Heart left ventricle (tissue), 16 donors: ENCODE measurements around the gene FLNA. TPM values are rescaled to one million over a fixed set of nuclear protein-coding genes. Genes with fewer than 3 reads are reported as not detected.

Experiments
- ATAC-seq, 4 donors: fragments of 200-7000 bp; cut with Tn5 transposase; one replicate each; pipeline ENCODE4 v1.9.1; 2020 to 2022; ENCODE audit warnings: moderate library complexity in 4 of 4, mild to moderate bottlenecking in 3 of 4, moderate number of reproducible peaks in 1 of 4
- DNase-seq, 5 donors: peaks; one replicate each; pipeline ENCODE4 v3.0.0-alpha.2; 2020
- H3K27ac ChIP-seq, 12 donors: fragments of 200-600 bp; sonication (generic) in 4 of 12; one replicate each; pipeline versions ENCODE4 v1.5.0 to v1.8.0; 2016 to 2022; ENCODE audit warnings: mild to moderate bottlenecking in 2 of 12
- H3K27me3 ChIP-seq, 9 donors: fragments of 200-600 bp; sonication (generic) in 2 of 9; one replicate each; pipeline versions ENCODE4 v1.5.1 to v1.8.0; 2016 to 2022; ENCODE audit warnings: mild to moderate bottlenecking in 3 of 9
- H3K36me3 ChIP-seq, 9 donors: fragments of 200-600 bp; sonication (generic) in 2 of 9; one replicate each; pipeline versions ENCODE4 v1.5.0 to v1.8.0; 2018 to 2022; ENCODE audit warnings: mild to moderate bottlenecking in 2 of 9
- H3K4me1 ChIP-seq, 12 donors: fragments of 200-600 bp; sonication (generic) in 4 of 12; one replicate each; pipeline versions ENCODE4 v1.5.0 to v1.8.0; 2016 to 2022; ENCODE audit warnings: mild to moderate bottlenecking in 3 of 12
- H3K4me3 ChIP-seq, 12 donors: fragments of 200-600 bp; sonication (generic) in 4 of 12; one replicate each; pipeline versions ENCODE4 v1.5.0 to v1.8.0; 2017 to 2022; ENCODE audit warnings: mild to moderate bottlenecking in 9 of 12, moderate library complexity in 4 of 12
- H3K9me3 ChIP-seq, 12 donors: fragments of 200-600 bp; sonication (generic) in 4 of 12; one replicate each; pipeline versions ENCODE4 v1.5.0 to v1.8.0; 2016 to 2022; ENCODE audit warnings: mild to moderate bottlenecking in 1 of 12
- CTCF ChIP-seq, 12 donors: fragments of 200-600 bp; sonication (generic) in 4 of 12; IDR thresholded peaks; one replicate each; pipeline versions ENCODE4 v1.5.0 to v1.8.0; 2018 to 2022; ENCODE audit warnings: antibody characterized with exemption in 12 of 12, mild to moderate bottlenecking in 5 of 12
- POLR2A ChIP-seq, 2 donors: fragments of 450-650 bp; IDR thresholded peaks; one replicate each; pipeline ENCODE4 v1.6.1; 2017; ENCODE audit warnings: antibody characterized with exemption in 2 of 2, mild to moderate bottlenecking in 2 of 2, moderate library complexity in 2 of 2
- WGBS, 4 donors: extraction: QIAGEN DNeasy Blood & Tissue Kit in 2 of 4; methylation state at CpG; one replicate each; pipeline versions ENCODE4 v1.1.5 to v1.1.7; 2013 to 2018; 5-methylcytosine and 5-hydroxymethylcytosine counted together
- intact Hi-C, 10 donors: fragments of 100-400 bp; cut with DNase I; formaldehyde crosslinking; loops; one replicate each; pipeline versions ENCODE4 v1.11.1 to v1.14.2; 2022
- polyA plus RNA-seq, 2 donors: library from polyadenylated mRNA; stranded (reverse); fragments of 200-250 nt; gene quantifications; one replicate each; pipeline ENCODE4 v1.2.3, GENCODE V29; 2013
- total RNA-seq, 9 donors: library from RNA; depleted of rRNA in 2 of 9; stranded (reverse); fragments of >200 nt in 2 of 9; fragmentation: NEBNext Ultra II Directional in 3 of 9; extraction: Animal tissue kit (Norgen Biotek cat#: 25700) in 3 of 9; gene quantifications; one replicate each; pipeline versions ENCODE4 v1.1.0 to v1.2.4, GENCODE V29; 2016 to 2023
- donor health status: ischemic (EF 13 %, LVEDD 7.1; RV severe dilation, severe dysfunction).
- donor health status: healthy with polysubstance abuse.
- donor health status: DM: no; HTN: yes; CAD: no.
- donor health status: DM: no; HTN: no; CAD: no.
- donor health status: ischemic (EF 25% LVEDD 6.9; RV normal size, moderate dysfunction).
- donor health status: ischemic (EF 25% LVEDD 5.7; RV mildly dilated, moderate dysfunction).
- donor health status: healthy.
- donor health status: DM: yes; HTN: yes; CAD: no.
- donor health status: ischemic (EF 35%, LVEDD 5.7; RV mildly dilated, moderate dysfunction).
- donor health status: nonischemic (EF 11% LVEDD 7.7; RV severe dilation, severe dysfunction).
- donor health status: DM: yes; HTN: yes; CAD: no.
- donor health status: PGD.
- donor health status: ischemic (EF 29% LVEDD 5.4; RV normal size, mild dysfunction).
- donor health status: nonischemic (EF 23%, LVEDD 6.1; RV moderate dilation, normal function).

The FLNA gene
- total and polyA plus RNA-seq, 11 donors: 155 to 465 (median 234) TPM

GRCh38 chrX:154383359-154384283, 9.2 kb upstream of the FLNA start:
- intact Hi-C loops: no loop called here
- Histone ChIP-seq H3K9me3 (peaks cover 0 to 5% (median 0%) of the 10 kb centered on the region in 12 donors), H3K4me1 (peaks cover 0 to 23% (median 10%) of the 10 kb centered on the region in 12 donors), H3K36me3 (peaks cover 0 to 18% (median 5%) of the 10 kb centered on the region in 9 donors), H3K27ac (peak overlapping the region in 1 of 12 donors; percentile 43), H3K27me3 (no peaks in the 10 kb centered on the region), H3K4me3 (no peak overlapping the region)
- DNase-seq (no peak), ATAC-seq (no peak)
- WGBS, 4 donors: 50 to 64% (median 59%) methylated on average over 13 to 14 of the region's 14 CpGs
- TF ChIP-seq POLR2A (IDR thresholded peaks at IDR 0.05): no peak
- no peak for TF ChIP-seq CTCF (IDR thresholded peaks at IDR 0.05)

DNA sequence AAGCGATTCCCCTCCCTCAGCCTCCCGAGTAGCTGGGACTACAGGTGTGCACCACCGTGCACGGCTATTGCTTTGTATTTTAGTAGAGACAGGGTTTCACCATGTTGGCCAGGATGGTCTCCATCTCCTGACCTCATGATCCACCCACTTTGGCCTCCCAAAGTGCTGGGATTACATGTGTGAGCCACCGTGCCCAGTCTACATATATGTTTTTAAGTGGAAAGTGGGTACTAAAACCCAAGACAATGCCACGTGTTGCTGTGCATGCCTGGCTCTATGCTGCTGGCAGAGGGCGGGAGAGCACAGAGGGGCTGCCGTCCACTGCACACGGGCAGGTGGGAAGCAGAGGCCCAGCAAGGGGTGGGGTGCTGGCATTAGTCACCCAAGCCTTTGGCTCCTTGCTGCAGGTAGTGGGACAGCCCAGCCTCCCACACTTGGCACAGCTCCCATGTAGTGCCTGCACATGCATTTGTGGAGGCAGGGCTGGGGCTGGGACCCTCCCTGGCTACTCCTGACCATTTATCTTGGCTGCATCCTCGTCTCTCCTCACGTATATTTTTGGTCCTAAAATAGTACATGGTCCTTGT, 8.1 kb upstream of the FLNA start:
- TF ChIP-seq CTCF (IDR thresholded peaks at IDR 0.05): no peak
- TF ChIP-seq POLR2A (IDR thresholded peaks at IDR 0.05): no peak
- peaks cover 0 to 18% (median 5%) of the 10 kb centered on the region in 9 donors for H3K36me3 ChIP-seq
- H3K9me3 ChIP-seq: peaks cover 0 to 8% (median 0%) of the 10 kb centered on the region in 12 donors
- no peaks in the 10 kb centered on the region for H3K27me3 ChIP-seq
- DNase-seq (no peak), ATAC-seq (no peak)
- 68 to 75% (median 72%) methylated on average over 11 of the region's 11 CpGs for WGBS, 4 donors
- H3K27ac ChIP-seq: peak overlapping the region in 1 of 12 donors; percentile 43
- H3K4me1 ChIP-seq: peaks cover 0 to 28% (median 10%) of the 10 kb centered on the region in 12 donors
- intact Hi-C loops: no loop called here
- no peak overlapping the region for H3K4me3 ChIP-seq

- WGBS, 4 donors: 51 to 84% (median 78%) methylated on average over 6 of the region's 6 CpGs
- Histone ChIP-seq H3K4me1 (peaks cover 0 to 28% (median 10%) of the 10 kb centered on the region in 12 donors), H3K9me3 (peaks cover 0 to 8% (median 0%) of the 10 kb centered on the region in 12 donors), H3K27me3 (no peaks in the 10 kb centered on the region), H3K36me3 (peaks cover 0 to 18% (median 5%) of the 10 kb centered on the region in 9 donors), H3K27ac (peak overlapping the region in 2 of 12 donors; percentile 97 to 99), H3K4me3 (no peak overlapping the region)
- ATAC-seq (no peak), DNase-seq (no peak)
- intact Hi-C loops: no loop called here
- TF ChIP-seq CTCF (IDR thresholded peaks at IDR 0.05) (no peak), POLR2A (IDR thresholded peaks at IDR 0.05) (no peak)
These were observed 6.8 kb upstream of the FLNA start for GRCh38 chrX:154381271-154381670.

GRCh38 chrX:154380787-154381186, 6.4 kb upstream of the FLNA start:
- TF ChIP-seq CTCF (IDR thresholded peaks at IDR 0.05) (no peak), POLR2A (IDR thresholded peaks at IDR 0.05) (no peak)
- WGBS, 4 donors: 76 to 84% (median 82%) methylated on average over 12 to 14 of the region's 14 CpGs
- DNase-seq (no peak), ATAC-seq (no peak)
- Histone ChIP-seq H3K27ac (peak overlapping the region in 5 of 12 donors; percentile 96 to 99 (median 98)), H3K27me3 (no peaks in the 10 kb centered on the region), H3K4me3 (peak overlapping the region in 8 of 12 donors; percentile 70 to 97 (median 86)), H3K36me3 (peaks cover 0 to 18% (median 5%) of the 10 kb centered on the region in 9 donors), H3K4me1 (peaks cover 0 to 28% (median 10%) of the 10 kb centered on the region in 12 donors), H3K9me3 (peaks cover 0 to 8% (median 0%) of the 10 kb centered on the region in 12 donors)
- intact Hi-C loops: no loop called here
